ENCODE results near the gene CSAD.
"Not testable (repeated sequence)": the region's sequence is repeated elsewhere in the genome, so short reads cannot be mapped to it uniquely, and the experiment has no call there.

CSAD gene

DNA sequence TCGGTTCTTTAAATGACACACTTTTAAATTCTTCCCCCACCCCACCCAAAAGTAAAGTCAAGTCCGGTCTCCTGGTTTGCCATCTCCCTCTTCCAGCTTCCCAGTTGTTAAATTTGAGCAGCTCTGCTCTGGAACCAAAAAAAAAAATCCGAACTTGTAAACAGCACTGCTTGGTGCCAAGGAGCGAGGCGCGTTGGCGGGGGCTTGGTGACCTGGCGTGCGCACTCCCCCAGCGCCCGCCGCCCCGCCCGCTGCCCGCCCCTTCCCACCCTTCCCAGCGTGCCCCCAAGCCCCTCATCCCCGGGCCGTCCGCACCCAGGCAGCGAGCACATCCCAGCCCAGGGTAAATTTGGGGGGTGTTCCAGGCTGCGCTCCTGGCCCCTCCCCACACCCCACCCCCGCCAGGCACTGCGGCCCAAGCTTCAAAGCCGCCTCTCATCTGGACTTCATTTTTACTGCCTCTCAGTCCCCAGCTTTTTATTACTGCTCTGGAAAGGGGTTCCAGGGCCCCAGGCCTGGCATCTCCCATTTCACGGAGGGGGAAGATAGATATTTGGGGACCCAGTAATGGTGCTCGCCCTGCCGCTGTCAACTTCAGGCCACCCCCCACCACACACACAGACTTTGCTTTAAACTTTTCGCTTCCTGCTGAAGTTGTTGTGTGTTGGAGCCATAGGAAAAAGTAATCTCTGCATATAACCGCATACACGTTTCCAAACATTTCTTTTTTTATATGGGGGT, 38.0 kb upstream of the CSAD start:
- no peak for DNase-seq (ENCODE audit: low read depth, low spot score)

DNA sequence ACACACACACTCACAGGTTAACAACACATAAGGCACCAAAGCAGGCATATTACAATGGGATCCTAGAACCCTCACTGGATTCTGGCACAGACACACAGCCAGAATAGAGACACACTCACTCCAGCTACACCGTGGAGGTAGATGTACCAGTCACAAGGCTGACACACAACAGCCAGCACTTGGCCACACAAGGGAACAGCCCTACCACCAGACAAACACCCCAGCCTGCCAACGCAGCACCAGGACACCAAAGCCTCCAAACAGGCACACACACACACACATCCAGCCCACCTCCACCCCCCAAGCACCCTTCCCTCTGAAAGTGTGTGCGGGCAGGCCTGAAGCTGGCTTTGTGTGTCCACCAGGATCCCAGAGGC, 37.2 kb upstream of the CSAD start:
- DNase-seq (ENCODE audit: low read depth, low spot score): no peak

DNA sequence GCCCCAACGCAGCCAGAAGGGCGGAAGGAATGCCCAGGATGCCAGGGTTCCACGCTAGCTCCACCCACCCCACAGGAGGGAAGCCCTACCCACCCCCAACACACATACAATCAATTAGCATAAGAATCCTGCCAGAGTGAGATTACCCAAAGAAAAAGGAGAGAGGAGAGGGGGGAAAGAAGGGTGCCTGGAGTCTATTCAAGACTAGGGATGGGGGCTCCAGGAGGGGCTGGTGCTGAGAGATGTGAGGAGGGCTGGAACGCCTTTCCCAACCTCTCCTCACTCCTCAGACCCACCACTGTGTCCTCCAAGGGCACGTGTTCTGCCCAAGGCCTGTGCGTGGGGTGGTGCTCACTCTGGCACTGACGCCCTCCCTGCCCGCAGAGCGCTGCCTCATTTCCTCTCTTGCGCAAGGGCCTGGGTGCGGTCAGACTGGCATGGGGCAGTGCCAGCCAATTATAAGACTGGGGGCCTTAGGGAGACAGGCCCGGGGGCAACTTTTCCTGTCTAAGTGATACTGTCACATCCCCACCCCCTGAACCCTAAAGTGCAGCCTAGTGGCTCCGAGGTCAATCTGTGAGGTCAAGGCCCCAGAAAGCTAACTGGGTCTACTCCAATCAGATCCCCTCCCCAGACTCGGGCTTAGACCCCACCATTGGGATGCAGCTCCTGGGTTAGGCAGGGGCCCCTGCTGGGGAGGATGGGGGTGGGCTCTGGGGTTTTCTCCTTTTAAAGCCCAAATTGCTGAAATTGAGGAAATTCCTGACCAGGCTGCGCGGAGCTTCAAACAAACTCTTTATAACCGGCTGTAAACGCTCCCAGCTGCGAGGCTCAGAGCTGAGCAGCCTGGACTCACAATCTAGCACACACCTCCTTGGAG, 36.6 kb upstream of the CSAD start:
- DNase-seq (ENCODE audit: low read depth, low spot score): no peak

DNA sequence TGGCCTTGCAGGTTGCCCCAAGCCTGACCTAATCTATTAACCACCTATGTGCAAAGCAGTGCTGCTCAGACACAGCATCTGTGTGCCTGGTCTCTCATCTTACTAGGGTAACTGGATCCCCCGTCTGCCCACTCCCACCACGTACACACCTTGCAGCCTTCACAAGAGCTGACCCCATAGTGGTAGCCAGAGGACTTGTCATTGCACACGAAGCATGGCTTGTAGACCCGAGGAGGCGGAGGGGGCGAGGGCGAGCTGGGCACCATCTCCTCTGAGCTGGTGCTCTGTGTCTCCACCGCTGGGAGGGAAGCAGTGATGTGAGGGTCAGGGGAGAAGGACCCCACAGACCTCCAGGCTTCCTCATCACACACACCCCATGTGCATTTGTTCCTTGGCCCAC, 34.8 kb upstream of the CSAD start:
- no peak for DNase-seq (ENCODE audit: low read depth, low spot score)

DNA sequence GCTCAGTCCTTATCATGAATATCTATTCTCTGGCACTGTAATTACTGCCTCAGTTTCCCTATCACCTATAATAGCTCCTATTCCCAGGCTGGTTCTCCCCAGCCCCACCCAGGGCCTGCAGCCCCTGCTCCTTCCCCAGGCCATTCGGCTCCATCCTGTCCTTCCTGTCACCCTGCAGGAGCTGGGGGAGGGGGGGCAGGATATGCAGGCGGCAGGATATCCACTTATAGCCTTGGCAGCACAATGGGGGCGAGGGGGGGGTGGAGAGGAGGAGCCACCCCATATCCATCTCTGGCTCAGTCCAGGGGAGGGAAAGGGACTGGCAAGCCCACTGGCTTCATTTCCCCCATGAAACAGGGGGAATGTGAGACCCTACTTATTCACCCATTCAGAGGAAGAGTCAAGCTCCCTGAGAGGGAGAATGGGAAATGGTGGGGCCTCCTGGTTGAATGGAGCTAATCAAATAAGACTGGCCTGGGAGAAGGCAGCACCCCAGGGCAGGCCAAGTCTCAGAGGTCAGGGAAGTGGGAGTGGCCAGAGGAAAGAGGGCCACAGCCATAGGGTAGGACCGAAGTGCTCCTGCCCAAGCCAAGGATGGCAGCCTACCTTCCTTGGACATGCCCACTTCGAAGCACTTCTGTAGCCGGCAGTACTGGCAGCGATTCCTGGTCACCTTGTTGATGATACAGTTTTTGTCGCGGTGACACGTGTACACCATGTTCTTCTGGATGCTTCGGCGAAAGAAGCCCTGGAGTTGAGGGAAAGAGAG, 34.1 kb upstream of the CSAD start:
- DNase-seq (ENCODE audit: low read depth, low spot score): no peak

DNA sequence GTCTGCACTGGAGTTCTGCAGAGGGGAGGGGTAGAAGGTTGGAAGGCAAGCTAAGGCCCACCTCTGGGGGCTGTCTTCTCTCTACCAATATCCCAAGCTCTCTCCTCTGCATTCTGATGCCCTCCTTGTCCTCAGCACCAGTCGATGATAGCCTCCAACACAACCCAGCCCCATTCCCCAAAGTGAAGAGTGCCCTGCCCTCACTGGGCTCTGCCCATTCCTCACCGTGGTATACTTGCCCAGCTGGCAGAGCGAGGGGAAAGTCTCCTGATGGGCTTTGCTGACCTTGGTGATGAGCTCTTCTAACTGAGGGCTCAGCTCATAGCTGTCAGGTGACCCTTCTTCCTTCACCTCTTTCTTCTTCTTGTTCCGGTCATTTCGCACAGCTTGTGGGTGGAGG, 33.5 kb upstream of the CSAD start:
- DNase-seq (ENCODE audit: low read depth, low spot score): no peak

DNA sequence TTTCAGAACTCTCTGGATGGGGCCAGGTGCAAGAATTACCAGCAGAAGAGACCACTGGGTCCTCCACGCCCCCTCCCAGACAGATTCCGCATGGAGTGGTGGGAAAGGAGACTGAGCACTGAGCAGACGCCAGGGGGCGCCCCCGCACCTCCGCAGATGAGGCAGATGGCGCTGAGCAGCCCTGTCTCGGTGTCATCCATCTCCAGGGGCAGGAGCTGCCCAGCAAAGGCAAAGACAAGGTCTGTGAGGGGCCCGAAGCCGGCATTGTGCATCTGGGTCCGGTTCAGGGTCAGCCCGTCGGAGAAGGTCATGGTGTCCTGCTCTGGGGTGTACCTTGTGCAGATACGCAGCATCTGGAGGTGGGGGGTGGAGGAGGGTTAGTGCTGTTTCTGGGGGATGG, 32.6 kb upstream of the CSAD start:
- DNase-seq (ENCODE audit: low read depth, low spot score): no peak

DNA sequence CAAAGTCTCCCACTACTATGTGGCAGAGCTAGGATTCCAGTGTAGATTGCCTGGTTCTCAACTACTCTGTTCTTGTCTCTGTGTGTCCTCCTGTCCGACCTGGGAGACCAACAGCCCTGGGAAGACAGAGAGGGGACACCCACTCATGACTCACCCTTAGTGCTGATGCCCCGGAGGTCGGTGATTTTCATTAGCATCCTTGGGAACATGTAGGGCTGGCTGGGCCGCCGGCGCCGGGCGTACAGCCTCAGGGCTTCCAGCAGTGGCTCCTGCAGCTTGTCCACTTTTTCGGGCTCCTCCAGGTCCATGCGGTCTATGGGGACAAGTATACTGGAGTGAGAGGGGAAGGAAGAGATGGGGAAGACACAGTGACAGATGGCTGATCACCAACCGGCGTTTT, 32.2 kb upstream of the CSAD start:
- no peak for DNase-seq (ENCODE audit: low read depth, low spot score)

DNA sequence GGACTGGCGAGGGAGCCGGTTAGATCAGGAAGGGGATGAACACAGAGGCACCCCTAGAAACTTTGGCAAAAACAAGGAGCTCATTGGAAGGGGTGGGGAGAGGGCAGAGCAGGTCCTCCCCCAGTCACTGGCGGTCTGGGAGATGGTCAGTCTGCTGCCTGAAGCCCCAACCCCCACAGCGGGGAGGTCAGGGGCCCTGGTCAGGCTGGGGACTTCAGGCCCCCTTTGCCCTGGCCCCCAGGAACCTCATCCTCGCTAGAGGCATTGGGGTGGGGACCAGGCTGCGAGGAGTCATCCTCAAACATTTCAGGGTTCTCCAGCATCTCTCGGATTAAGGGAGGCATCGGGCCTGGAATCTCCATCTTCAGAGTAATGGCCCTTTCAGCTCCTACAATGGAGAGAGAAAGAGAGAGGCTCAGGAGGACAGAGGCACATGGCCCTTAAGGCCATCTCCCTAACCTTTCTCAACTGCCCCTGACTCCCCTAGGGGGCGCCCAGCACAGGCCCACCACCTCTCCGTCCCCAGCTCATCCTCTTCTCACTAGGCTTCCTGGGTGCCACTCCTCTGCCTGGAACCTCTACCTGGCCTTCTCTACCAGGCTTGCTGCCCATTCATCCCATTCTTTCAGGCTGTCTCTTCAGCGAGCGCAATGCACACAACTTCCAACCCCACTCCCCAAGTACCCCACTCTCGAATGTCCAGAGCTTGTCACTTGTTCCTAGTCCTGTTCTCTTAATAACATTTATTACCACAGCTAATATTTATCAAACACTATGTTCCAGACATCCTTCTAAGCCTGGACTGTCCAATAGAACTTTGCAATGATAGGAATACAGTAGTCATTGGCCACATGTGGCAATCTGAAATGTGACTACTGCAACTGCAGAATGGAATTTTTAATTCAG, 31.0 kb upstream of the CSAD start:
- no peak for DNase-seq (ENCODE audit: low read depth, low spot score)

DNA sequence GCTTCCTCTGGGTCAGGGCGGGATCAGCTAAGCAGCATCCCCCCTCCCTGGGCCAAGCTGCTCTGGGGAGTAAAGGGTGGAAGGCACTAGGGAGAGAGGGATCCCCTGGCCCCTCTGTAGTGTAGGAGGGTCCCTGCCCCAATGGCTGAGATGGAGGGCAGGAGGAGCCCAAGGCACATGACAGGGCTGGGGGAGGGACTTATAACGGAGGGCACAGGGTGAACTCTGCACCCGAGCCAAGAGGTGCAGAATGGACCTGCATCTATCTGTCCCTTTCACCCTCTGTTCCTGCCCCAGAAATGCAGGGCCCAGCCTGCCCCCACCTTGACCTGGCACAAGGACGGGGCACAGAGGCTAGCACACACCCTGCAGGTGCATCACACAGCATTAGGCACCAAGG, 30.1 kb upstream of the CSAD start:
- no peak for DNase-seq (ENCODE audit: low read depth, low spot score)

DNA sequence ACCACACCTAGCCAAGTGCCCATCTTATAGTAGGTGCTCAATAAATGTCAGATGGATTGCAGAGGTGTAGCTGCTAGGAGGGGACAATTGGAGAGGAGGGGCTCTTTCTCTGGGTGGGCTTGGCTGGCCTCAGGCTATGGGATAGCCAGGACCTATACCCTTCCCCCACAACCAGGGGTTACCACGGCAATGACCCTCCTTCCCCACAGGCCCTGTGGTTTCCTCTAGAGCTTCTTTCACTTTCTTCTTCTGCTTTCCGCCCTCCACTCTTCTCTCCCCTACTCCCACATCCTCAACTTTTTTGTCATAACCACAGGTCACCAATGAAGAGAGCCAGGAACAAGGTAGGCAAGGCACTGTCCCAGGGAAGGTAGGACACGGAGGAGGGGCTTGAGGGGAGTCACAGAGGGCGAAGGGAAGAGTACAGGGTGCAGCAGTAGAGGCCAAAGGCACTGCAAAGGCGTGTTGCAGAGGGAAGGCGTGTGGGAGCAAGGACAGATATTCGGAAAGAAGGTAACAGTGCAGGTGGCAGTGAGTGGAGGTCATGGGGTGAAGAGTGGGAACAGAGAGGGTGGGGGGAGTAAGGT, 28.2 kb upstream of the CSAD start:
- no peak for DNase-seq (ENCODE audit: low read depth, low spot score)

DNA sequence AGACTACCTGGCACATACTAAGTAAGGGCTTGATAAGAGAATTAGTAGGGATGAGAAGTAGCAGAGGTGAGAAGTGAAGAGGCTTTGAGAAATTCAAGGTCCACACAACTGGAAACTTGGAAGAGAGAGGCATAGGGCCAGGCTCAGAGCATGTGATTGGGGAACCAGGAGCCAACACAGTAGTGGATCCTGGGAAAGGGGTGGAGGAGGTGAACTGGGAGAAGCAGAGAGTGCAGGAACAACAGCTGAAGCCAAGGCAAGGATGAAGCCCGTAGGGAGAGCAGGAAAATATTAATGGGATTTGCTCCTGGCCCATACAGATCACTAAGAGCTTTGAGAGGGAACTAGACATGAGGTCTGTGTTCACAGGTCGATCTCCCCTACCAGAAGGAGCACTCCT, 27.7 kb upstream of the CSAD start:
- no peak for DNase-seq (ENCODE audit: low read depth, low spot score)

DNA sequence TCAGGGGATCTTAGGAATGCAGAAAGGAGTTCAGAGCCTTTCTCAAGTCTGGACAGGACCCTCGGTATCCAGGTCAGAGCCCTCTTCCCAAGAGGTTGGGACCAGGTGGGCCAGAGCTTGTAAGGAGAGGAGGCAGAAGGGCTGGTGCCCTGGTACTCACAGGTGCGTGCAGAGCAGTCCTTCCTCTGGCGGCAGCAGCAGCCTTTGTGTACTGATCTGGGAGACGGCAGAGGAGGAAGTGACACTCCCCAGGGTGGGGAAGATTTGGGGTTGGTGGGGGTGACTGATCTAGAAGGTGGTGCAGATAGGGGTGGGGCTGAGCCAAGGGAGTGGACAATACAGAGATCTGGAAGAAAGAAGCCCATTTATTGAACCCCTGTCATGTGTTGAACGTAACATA, 26.3 kb upstream of the CSAD start, which contains the start of gene ITGB7:
TSS of gene ITGB7 (minus strand) at position 210 of the 400 bp plus-strand sequence. CDS start 6,808 bp downstream, outside the sequence.
- no peak for DNase-seq (ENCODE audit: low read depth, low spot score)

DNA sequence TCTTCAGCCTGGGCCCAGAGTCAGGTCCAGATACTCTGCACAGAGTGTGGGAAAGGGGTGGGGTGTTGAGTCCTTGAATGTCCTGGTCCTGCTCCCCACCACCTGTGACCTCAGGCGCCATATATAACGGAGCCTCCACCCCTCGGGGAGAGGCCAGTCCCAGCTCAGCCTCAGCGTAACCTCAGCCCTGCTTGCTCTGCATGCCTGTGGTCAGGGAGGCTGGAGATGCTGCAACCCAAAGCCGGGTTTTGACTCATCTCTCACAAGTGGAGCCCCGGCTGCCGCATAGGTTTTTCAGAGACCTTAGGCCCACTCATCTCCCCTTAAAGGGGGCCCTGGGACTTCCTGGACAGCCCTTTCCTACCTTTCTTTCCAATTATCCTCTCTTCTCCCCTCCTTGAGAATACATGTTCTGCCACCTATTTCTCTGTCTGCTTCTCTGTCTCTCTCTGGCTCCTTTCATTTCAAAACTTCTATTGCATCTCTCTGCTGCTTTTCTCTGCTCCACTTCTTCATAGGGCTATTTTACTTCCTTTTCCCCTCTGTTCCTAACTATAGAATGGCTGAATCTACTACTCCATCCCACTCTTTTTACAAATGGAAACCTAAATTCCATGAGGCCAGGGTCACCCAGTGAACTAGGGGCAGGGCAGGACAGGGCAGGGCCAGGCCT, 25.2 kb upstream of the CSAD start:
- no peak for DNase-seq (ENCODE audit: low read depth, low spot score)

DNA sequence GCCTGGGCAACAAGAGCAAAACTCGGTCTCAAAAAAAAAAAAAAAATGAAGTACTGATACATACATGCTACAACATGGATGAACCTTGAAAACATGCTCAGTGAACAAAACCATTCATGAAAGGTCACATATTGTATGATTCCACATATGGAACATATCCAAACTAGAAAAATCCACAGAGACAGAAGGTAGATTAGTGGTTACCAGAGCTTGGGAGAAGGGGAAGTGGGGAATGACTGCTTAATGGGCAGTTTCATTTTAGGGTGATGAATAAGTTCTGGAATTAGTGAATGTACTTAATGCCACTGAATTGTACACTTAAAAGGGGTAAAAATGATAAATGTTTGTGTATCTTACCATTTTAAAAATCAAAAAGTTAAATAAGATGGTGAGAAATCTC, 23.6 kb upstream of the CSAD start:
- no peak for DNase-seq (ENCODE audit: low read depth, low spot score)

DNA sequence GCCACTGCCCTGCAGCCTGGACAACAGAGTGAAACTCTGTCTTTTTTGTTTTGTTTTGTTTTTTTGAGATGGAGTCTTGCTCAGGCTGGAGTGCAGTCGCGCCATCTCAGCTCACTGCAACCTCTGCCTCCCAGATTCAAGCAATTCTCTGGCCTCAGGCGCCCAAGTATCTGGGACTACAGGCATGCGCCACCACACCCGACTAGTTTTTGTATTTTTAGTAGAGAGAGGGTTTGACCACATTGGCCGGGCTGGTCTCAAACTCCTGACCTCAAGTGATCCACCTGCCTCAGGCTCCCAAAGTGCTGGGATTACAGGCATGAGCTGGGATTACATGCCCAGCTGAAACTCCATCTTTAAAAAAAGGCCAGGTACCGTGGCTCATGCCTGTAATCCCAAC, 21.6 kb upstream of the CSAD start:
- not testable (repeated sequence) for DNase-seq (ENCODE audit: low read depth, low spot score)

DNA sequence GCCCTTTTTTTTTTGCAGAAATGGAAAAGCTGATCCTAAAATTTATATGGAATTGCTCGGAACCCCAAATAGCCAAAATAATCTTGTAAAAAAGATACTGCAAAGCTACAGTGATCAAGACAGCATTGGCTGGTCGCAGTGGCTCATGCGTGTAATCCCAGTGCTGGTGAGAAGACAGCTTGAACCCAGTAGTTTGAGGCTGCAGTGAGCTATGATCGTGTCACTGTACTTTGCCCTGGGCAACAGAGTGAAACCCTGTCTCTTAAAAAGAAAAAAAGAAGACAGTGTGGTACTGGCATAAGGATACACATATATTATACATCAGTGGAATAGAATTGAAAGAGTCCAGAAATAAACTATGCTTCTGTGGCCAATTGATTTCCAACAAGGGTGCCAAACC, 20.9 kb upstream of the CSAD start:
- DNase-seq (ENCODE audit: low read depth, low spot score): no peak

DNA sequence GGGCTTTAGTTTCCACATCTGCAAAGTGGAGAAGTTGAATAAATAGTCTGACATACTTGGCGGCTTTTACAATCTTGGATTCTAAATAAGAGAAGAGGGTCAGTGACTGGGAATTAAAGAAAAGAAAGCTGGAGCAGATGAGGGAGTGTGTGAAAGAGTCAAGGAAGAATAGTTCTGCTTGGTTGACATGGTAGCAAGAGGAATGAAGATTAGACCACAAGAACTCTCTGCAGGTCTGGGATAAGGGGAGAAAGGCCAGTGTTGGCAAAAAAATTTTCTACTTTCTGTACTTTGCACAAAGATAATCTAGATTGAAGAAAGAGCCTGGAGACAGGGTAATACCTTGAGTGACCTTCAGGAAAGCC, 20.4 kb upstream of the CSAD start:
- no peak for DNase-seq (ENCODE audit: low read depth, low spot score)

DNA sequence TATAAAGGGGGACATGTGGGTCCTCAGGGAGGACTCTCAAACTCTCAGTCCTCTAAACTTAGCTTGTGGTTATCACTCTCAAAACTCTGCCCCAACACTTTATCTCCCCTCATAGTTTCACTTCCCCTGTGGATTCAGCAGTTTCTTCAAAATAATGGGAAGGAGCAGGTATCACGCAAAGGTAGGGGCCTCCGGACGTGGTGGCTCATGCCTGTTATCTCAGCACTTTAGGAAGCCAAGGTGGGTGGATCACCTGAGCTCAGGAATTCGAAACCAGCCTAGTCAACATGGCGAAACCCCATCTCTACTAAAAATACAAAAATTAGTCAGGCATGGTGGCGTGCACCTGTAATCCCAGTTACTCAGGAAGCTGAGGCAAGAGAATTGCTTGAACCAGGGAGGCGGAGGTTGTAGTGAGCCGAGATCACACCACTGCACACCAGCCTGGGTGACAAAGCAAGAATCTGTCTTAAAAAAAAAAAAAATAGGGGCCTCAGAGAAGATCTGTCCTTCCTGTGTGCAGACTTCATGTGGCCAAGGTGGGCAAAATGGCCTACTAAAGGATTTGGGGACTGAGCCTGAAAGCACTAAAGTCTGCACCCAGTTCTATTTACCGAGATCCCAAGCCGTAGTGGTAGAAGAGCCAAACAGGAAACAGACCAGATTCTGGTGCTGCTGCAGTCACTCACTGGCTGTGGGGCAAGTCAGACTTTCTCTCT, 19.9 kb upstream of the CSAD start:
- no peak for DNase-seq (ENCODE audit: low read depth, low spot score)

DNA sequence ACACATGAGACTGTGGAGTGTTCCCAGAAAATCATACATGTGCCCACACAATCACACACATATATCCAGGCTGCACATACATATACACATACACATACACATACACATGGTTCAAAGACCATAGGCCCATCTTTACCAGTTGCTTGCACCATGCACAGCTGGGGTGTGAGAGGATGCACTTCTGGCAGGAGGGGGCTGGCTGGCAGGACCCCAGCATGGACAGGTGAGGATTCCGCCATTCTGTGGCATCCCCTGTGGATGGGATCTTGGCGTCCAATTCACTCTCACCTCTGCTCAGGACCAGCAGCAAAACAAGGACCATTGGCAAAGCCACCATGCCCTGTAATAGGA, 19.4 kb upstream of the CSAD start:
- DNase-seq (ENCODE audit: low read depth, low spot score): no peak
